Measurements from ENCODE around the gene MPHOSPH6.

Gene MPHOSPH6

GRCh38 chr16:82119405-82119804 is 50.6 kb downstream of the MPHOSPH6 start:
- Histone ChIP-seq H3K4me3 (ENCODE audit: low read length) (no peak overlapping the region), H3K36me3 (ENCODE audit: control insufficient read depth, low read length) (no peaks in the 10 kb centered on the region), H4K20me1 (ENCODE audit: control insufficient read depth, insufficient read depth, low read depth, low read length) (no peaks in the 10 kb centered on the region), H3K4me2 (ENCODE audit: low read length) (no peak overlapping the region), H3K27me3 (ENCODE audit: control insufficient read depth, low read length) (peaks cover 3% of the 10 kb centered on the region; the same call in 1 of the 2 replicates), H3K9me3 (ENCODE audit: control insufficient read depth, insufficient read depth, low read length) (no peaks in the 10 kb centered on the region), H3K4me1 (ENCODE audit: control insufficient read depth, low read length) (no peaks in the 10 kb centered on the region), H3K27ac (ENCODE audit: low read depth, low read length) (no peak overlapping the region), H3F3A (ENCODE audit: control insufficient read depth, insufficient read depth) (no peaks in the 10 kb centered on the region), H3K9me2 (replicated peaks; ENCODE audit: control insufficient read depth, low read length) (no peaks in the 10 kb centered on the region), H3K79me2 (ENCODE audit: control insufficient read depth, low read length) (no peaks in the 10 kb centered on the region)
- no peak for TF ChIP-seq EZH2phosphoT487 (IDR thresholded peaks at IDR 0.05; ENCODE audit: borderline replicate concordance, low read length)

GRCh38 chr16:82118749-82119148 is 51.3 kb downstream of the MPHOSPH6 start:
- no peak overlapping the region for H3K27ac ChIP-seq (ENCODE audit: low read depth, low read length)
- H3K79me2 ChIP-seq (ENCODE audit: control insufficient read depth, low read length), result no peaks in the 10 kb centered on the region
- TF ChIP-seq EZH2phosphoT487 (IDR thresholded peaks at IDR 0.05; ENCODE audit: borderline replicate concordance, low read length) (no peak), CTCF (IDR thresholded peaks at IDR 0.05; ENCODE audit: low read depth, low read length, poor library complexity, severe bottlenecking) (no peak)
- no peaks in the 10 kb centered on the region for H3K9me2 ChIP-seq (replicated peaks; ENCODE audit: control insufficient read depth, low read length)
- no peaks in the 10 kb centered on the region for H4K20me1 ChIP-seq (ENCODE audit: control insufficient read depth, insufficient read depth, low read depth, low read length)
- H3K36me3 ChIP-seq (ENCODE audit: control insufficient read depth, low read length), result no peaks in the 10 kb centered on the region
- H3F3A ChIP-seq (ENCODE audit: control insufficient read depth, insufficient read depth), result no peaks in the 10 kb centered on the region
- H3K4me2 ChIP-seq (ENCODE audit: low read length), result no peak overlapping the region
- no peaks in the 10 kb centered on the region for H3K9me3 ChIP-seq (ENCODE audit: control insufficient read depth, insufficient read depth, low read length)
- H3K27me3 ChIP-seq (ENCODE audit: control insufficient read depth, low read length), result peaks cover 3% of the 10 kb centered on the region; the same call in 1 of the 2 replicates
- H3K4me1 ChIP-seq (ENCODE audit: control insufficient read depth, low read length), result no peaks in the 10 kb centered on the region
- no peak overlapping the region for H3K4me3 ChIP-seq (ENCODE audit: low read length)

GRCh38 chr16:82116535-82116934 is 53.5 kb downstream of the MPHOSPH6 start:
- H3K4me1 ChIP-seq (ENCODE audit: control insufficient read depth, low read length), result no peaks in the 10 kb centered on the region
- peaks cover 3% of the 10 kb centered on the region; the same call in 1 of the 2 replicates for H3K27me3 ChIP-seq (ENCODE audit: control insufficient read depth, low read length)
- H3F3A ChIP-seq (ENCODE audit: control insufficient read depth, insufficient read depth), result no peaks in the 10 kb centered on the region
- H3K27ac ChIP-seq (ENCODE audit: low read depth, low read length), result no peak overlapping the region
- TF ChIP-seq EZH2phosphoT487 (IDR thresholded peaks at IDR 0.05; ENCODE audit: borderline replicate concordance, low read length) (no peak), CTCF (IDR thresholded peaks at IDR 0.05; ENCODE audit: low read depth, low read length, poor library complexity, severe bottlenecking) (no peak)
- no peaks in the 10 kb centered on the region for H3K9me3 ChIP-seq (ENCODE audit: control insufficient read depth, insufficient read depth, low read length)
- no peak overlapping the region for H3K4me2 ChIP-seq (ENCODE audit: low read length)
- no peaks in the 10 kb centered on the region for H4K20me1 ChIP-seq (ENCODE audit: control insufficient read depth, insufficient read depth, low read depth, low read length)
- H3K4me3 ChIP-seq (ENCODE audit: low read length), result no peak overlapping the region
- no peaks in the 10 kb centered on the region for H3K79me2 ChIP-seq (ENCODE audit: control insufficient read depth, low read length)
- no peaks in the 10 kb centered on the region for H3K36me3 ChIP-seq (ENCODE audit: control insufficient read depth, low read length)
- H3K9me2 ChIP-seq (replicated peaks; ENCODE audit: control insufficient read depth, low read length), result no peaks in the 10 kb centered on the region

GRCh38 chr16:82113741-82114140 is 56.3 kb downstream of the MPHOSPH6 start:
- Histone ChIP-seq H3K36me3 (ENCODE audit: control insufficient read depth, low read length) (no peaks in the 10 kb centered on the region), H3K27ac (ENCODE audit: low read depth, low read length) (no peak overlapping the region), H3K4me1 (ENCODE audit: control insufficient read depth, low read length) (no peaks in the 10 kb centered on the region), H3F3A (ENCODE audit: control insufficient read depth, insufficient read depth) (no peaks in the 10 kb centered on the region), H3K9me2 (replicated peaks; ENCODE audit: control insufficient read depth, low read length) (no peaks in the 10 kb centered on the region), H3K27me3 (ENCODE audit: control insufficient read depth, low read length) (peaks cover 7% of the 10 kb centered on the region; the same call in 1 of the 2 replicates), H3K4me2 (ENCODE audit: low read length) (no peak overlapping the region), H3K4me3 (ENCODE audit: low read length) (no peak overlapping the region), H4K20me1 (ENCODE audit: control insufficient read depth, insufficient read depth, low read depth, low read length) (no peaks in the 10 kb centered on the region), H3K9me3 (ENCODE audit: control insufficient read depth, insufficient read depth, low read length) (no peaks in the 10 kb centered on the region), H3K79me2 (ENCODE audit: control insufficient read depth, low read length) (no peaks in the 10 kb centered on the region)
- TF ChIP-seq CTCF (IDR thresholded peaks at IDR 0.05; ENCODE audit: low read depth, low read length, poor library complexity, severe bottlenecking) (no peak), EZH2phosphoT487 (IDR thresholded peaks at IDR 0.05; ENCODE audit: borderline replicate concordance, low read length) (no peak)
